Fibroblast of lung (primary cell): Measurements from ENCODE around the gene PCDHGA1.

Source experiments
- EZH2 ChIP-seq: IDR thresholded peaks from 2 replicates; pipeline ENCODE4 v1.5.1; 2012; ENCODE audit warnings: low read length, control low read depth, mild to moderate bottlenecking; ENCODE audit errors: missing control alignments
- TF ChIP-seq, protein P1 (sequence below), 2 donors: IDR thresholded peaks in 1 of 2; conservative IDR thresholded peaks in 1 of 2; 1 replicate in 1 of 2; 2 replicates in 1 of 2; pipeline ENCODE4 v1.5.1; 2011 to 2012; ENCODE audit warnings: low read length in 2 of 2, control low read depth in 1 of 2, inconsistent platforms in 1 of 2, low read depth in 1 of 2, mild to moderate bottlenecking in 1 of 2

DNA sequence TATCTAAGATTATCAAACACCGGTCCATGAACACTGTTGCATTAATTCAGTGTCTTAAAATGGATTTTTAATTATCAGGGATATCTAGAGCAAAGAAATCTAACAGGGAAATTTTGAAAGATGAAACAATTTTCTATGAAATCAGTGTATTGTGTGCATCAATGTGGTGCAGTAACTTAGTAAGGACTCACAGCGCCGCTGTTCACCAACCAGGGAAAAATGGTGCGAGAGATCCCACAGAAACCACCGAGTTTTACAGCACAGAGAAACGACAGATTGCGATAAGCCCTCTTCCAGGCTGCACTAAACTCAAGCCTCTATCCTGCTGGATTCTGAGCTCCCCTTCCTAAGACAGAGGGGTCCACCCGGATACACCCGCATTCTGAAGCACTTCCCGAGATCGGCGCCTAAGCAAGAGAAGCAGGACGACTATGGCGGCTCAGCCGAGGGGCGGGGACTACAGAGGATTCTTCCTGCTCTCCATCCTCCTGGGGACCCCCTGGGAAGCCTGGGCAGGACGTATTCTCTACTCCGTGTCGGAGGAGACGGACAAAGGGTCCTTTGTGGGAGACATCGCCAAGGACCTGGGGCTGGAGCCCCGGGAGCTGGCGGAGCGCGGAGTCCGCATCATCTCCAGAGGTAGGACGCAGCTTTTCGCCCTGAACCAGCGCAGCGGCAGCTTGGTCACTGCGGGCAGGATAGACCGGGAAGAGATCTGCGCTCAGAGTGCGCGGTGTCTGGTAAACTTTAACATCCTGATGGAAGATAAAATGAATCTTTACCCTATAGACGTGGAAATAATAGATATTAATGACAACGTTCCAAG lies 52.4 kb downstream of the PCDHGA1 start, which contains the start of gene PCDHGA7:
- TF ChIP-seq, protein P1, sequence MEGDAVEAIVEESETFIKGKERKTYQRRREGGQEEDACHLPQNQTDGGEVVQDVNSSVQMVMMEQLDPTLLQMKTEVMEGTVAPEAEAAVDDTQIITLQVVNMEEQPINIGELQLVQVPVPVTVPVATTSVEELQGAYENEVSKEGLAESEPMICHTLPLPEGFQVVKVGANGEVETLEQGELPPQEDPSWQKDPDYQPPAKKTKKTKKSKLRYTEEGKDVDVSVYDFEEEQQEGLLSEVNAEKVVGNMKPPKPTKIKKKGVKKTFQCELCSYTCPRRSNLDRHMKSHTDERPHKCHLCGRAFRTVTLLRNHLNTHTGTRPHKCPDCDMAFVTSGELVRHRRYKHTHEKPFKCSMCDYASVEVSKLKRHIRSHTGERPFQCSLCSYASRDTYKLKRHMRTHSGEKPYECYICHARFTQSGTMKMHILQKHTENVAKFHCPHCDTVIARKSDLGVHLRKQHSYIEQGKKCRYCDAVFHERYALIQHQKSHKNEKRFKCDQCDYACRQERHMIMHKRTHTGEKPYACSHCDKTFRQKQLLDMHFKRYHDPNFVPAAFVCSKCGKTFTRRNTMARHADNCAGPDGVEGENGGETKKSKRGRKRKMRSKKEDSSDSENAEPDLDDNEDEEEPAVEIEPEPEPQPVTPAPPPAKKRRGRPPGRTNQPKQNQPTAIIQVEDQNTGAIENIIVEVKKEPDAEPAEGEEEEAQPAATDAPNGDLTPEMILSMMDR (conservative IDR thresholded peaks at IDR 0.05 in 1 of 2, IDR thresholded peaks at IDR 0.05 in 1 of 2; ENCODE audit: low read depth in 1 of 2, low read length in 2 of 2), result peak; percentile 51
- no peak for TF ChIP-seq EZH2
